OCI-LY7 (cell line): ENCODE measurements around the gene NOTCH2. TPM values are rescaled to one million over a fixed set of nuclear protein-coding genes. Genes with fewer than 3 reads are reported as not detected.
A peak's percentile ranks its signal among the peaks of the same experiment; 100 is the strongest.

Experiments
- BruUV-seq: library from RNA; stranded (reverse); fragments of 400-500 nt; replicated peaks from 2 replicates; lab custom pipeline; 2021; lab: Mats Ljungman, UMichigan
- CTCF ChIA-PET: fragments of 300-600 bp; sonication (Branson Sonifier 250); formaldehyde crosslinking; loops from one replicate; lab custom pipeline; 2022; ENCODE audit warnings: antibody characterized with exemption; ENCODE audit not compliant: unreplicated experiment; lab: Charles Lee
- POLR2A ChIA-PET: fragments of 300-600 bp; sonication (Branson Sonifier 250); formaldehyde crosslinking; loops from one replicate; lab custom pipeline; 2022; ENCODE audit warnings: antibody characterized with exemption; lab: Charles Lee
- DNase-seq: peaks from one replicate; pipeline ENCODE4 v3.0.0-alpha.2; 2015; ENCODE audit warnings: low spot score
- H2AFZ ChIP-seq: fragments of 200-600 bp; sonication (generic), shearing (Covaris generic); 2 replicates; pipeline ENCODE4 v1.6.1; 2014; ENCODE audit warnings: mild to moderate bottlenecking, antibody characterized with exemption, low read length, moderate library complexity
- H3K27ac ChIP-seq: fragments of 200-600 bp; sonication (generic); 2 replicates; pipeline ENCODE4 v1.5.1; 2014; ENCODE audit warnings: mixed run types, low read depth, mild to moderate bottlenecking, moderate library complexity, low read length, inconsistent platforms; ENCODE audit not compliant: poor library complexity, severe bottlenecking
- H3K36me3 ChIP-seq: fragments of 200-600 bp; sonication (generic); 2 replicates; pipeline ENCODE4 v1.6.1; 2014; ENCODE audit warnings: mild to moderate bottlenecking, antibody characterized with exemption, low read length, moderate library complexity, mixed read lengths; ENCODE audit not compliant: insufficient read depth
- H3K4me1 ChIP-seq: fragments of 200-600 bp; sonication (generic); 2 replicates; pipeline ENCODE4 v1.5.1; 2014; ENCODE audit warnings: mild to moderate bottlenecking, low read length; ENCODE audit not compliant: insufficient read depth, poor library complexity, severe bottlenecking
- H3K4me2 ChIP-seq: fragments of 200-600 bp; sonication (generic); 2 replicates; pipeline ENCODE4 v1.6.1; 2014; ENCODE audit warnings: mild to moderate bottlenecking, low read length
- H3K4me3 ChIP-seq: fragments of 200-600 bp; sonication (generic); 2 replicates; pipeline ENCODE4 v1.5.1; 2014; ENCODE audit warnings: mild to moderate bottlenecking, low read depth, low read length; ENCODE audit not compliant: poor library complexity, severe bottlenecking
- H3K79me2 ChIP-seq: fragments of 200-600 bp; sonication (generic); 2 replicates; pipeline ENCODE4 v1.6.1; 2016; ENCODE audit warnings: low read depth, mild to moderate bottlenecking, low read length, moderate library complexity, mixed read lengths; ENCODE audit not compliant: insufficient read depth
- H3K9me2 ChIP-seq: fragments of 200-600 bp; sonication (generic); 2 replicates; pipeline ENCODE4 v1.6.1; 2016; ENCODE audit warnings: mild to moderate bottlenecking, low read length, mixed read lengths; ENCODE audit not compliant: insufficient read depth
- H3K9me3 ChIP-seq: fragments of 200-600 bp; sonication (generic); 2 replicates; pipeline ENCODE4 v1.6.1; 2014; ENCODE audit warnings: mild to moderate bottlenecking, mixed run types, low read length, mixed read lengths
- H4K20me1 ChIP-seq: fragments of 200-600 bp; sonication (generic); 2 replicates; pipeline ENCODE4 v1.6.1; 2014; ENCODE audit warnings: mild to moderate bottlenecking, antibody characterized with exemption, low read length, moderate library complexity, mixed read lengths; ENCODE audit not compliant: insufficient read depth
- CTCF ChIP-seq: fragments of 200-600 bp; sonication (generic); conservative IDR thresholded peaks from 2 replicates; pipeline ENCODE4 v1.5.1; 2014; ENCODE audit warnings: mild to moderate bottlenecking, antibody characterized with exemption, low read length, moderate library complexity, mixed read lengths
- EZH2phosphoT487 ChIP-seq: fragments of 200-600 bp; sonication (generic); IDR thresholded peaks from 2 replicates; pipeline ENCODE4 v1.6.1; 2018; ENCODE audit warnings: low read depth, borderline replicate concordance, mild to moderate bottlenecking, mixed run types, antibody characterized with exemption, low read length, moderate library complexity, mixed read lengths
- intact Hi-C: fragments of 100-400 bp; cut with micrococcal nuclease; formaldehyde crosslinking; loops from one replicate; pipeline ENCODE4 v1.10.0; 2022; ENCODE audit not compliant: unreplicated experiment
- total RNA-seq, 2 experiments: library from RNA; depleted of rRNA in 1 of 2; stranded (reverse); fragments of >200 nt in 1 of 2; shearing (Covaris generic) in 1 of 2; gene quantifications; 2 replicates each; pipeline ENCODE4 v1.2.3, GENCODE V29; 2014 to 2022

Gene NOTCH2
- total RNA-seq, 2 experiments from 2014 or later, result 31.0 to 50.6 TPM

- POLR2A ChIA-PET, result no interaction called here
- H3K4me3 ChIP-seq, result no peak overlapping the region
- H3K9me2 ChIP-seq, result no peaks in the 10 kb centered on the region
- no peaks in the 10 kb centered on the region for H3K9me3 ChIP-seq
- no peak overlapping the region for H2AFZ ChIP-seq
- H3K79me2 ChIP-seq, result no peaks in the 10 kb centered on the region
- DNase-seq, result no peak
- H3K27ac ChIP-seq, result no peak overlapping the region
- H3K36me3 ChIP-seq, result peaks cover 40% of the 10 kb centered on the region
- H3K4me1 ChIP-seq, result no peaks in the 10 kb centered on the region
- no peak overlapping the region for H3K4me2 ChIP-seq
- CTCF ChIA-PET, result interaction anchor here (0.6 to 0.7 kb wide), 2 partner anchors 18 to 39 kb away, joined by 3 to 4 read pairs; no protein-coding TSS in a partner anchor
- intact Hi-C loops, result no loop called here
- no peak for TF ChIP-seq EZH2phosphoT487
- TF ChIP-seq CTCF, result no peak
- H4K20me1 ChIP-seq, result no peaks in the 10 kb centered on the region
- BruUV-seq, result no TSS peak
Measured at GRCh38 chr1:119968601-119969000, 100.9 kb downstream of the NOTCH2 start.

GRCh38 chr1:119968068-119968492 is 101.4 kb downstream of the NOTCH2 start:
- no peaks in the 10 kb centered on the region for H3K79me2 ChIP-seq
- no peak overlapping the region for H3K4me2 ChIP-seq
- intact Hi-C loops, result no loop called here
- peak; percentile 77 for DNase-seq
- H4K20me1 ChIP-seq, result no peaks in the 10 kb centered on the region
- CTCF ChIA-PET, result interaction anchor here (0.6 to 0.7 kb wide), 2 partner anchors 18 to 39 kb away, joined by 3 to 4 read pairs; no protein-coding TSS in a partner anchor
- H3K9me2 ChIP-seq, result no peaks in the 10 kb centered on the region
- no peak overlapping the region for H3K27ac ChIP-seq
- POLR2A ChIA-PET, result no interaction called here
- peaks cover 45% of the 10 kb centered on the region for H3K36me3 ChIP-seq
- BruUV-seq, result no TSS peak
- no peak overlapping the region for H2AFZ ChIP-seq
- TF ChIP-seq CTCF (peak; percentile 96), EZH2phosphoT487 (no peak)
- no peak overlapping the region for H3K4me3 ChIP-seq
- no peaks in the 10 kb centered on the region for H3K4me1 ChIP-seq
- no peaks in the 10 kb centered on the region for H3K9me3 ChIP-seq

GRCh38 chr1:119966681-119967080 is 102.8 kb downstream of the NOTCH2 start:
- TF ChIP-seq EZH2phosphoT487, result no peak
- no TSS peak for BruUV-seq
- H3K36me3 ChIP-seq, result peaks cover 45% of the 10 kb centered on the region

More at GRCh38 chr1:119966681-119967080, 102.8 kb downstream of the NOTCH2 start:
- Histone ChIP-seq H3K9me3 (no peaks in the 10 kb centered on the region), H3K79me2 (no peaks in the 10 kb centered on the region), H3K9me2 (no peaks in the 10 kb centered on the region), H4K20me1 (no peaks in the 10 kb centered on the region), H3K27ac (no peak overlapping the region), H3K4me2 (no peak overlapping the region), H2AFZ (no peak overlapping the region), H3K4me3 (no peak overlapping the region), H3K4me1 (no peaks in the 10 kb centered on the region)
- no peak for DNase-seq
- CTCF ChIA-PET, result no interaction called here
- POLR2A ChIA-PET, result no interaction called here
- intact Hi-C loops, result no loop called here
